ENCODE results near the gene CENPB.

Gene CENPB

DNA sequence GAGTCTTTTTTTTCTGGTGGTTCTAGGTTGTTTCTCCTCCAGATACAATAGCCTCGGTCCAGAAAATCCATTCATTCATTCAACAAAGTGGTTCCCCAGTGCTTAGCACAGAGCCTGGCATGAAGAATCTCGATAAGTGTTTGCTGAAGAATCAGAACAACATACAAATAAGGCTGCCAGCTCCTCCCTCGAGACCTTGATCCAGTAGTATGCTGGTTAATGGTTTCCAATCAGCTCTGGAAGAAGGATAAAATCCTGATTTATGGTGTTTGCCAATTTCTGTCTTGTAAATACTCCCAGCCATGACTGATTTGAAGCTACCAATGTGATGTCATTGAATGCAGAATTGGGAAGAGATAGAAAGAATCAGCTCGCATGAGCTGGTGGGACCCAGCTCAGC is 50.8 kb downstream of the CENPB start:
- Histone ChIP-seq H3K27ac (replicated peaks) (no peak overlapping the region), H3K4me3 (replicated peaks; ENCODE audit: insufficient read depth, low read length) (no peak overlapping the region), H3K27me3 (ENCODE audit: insufficient read depth, poor library complexity, severe bottlenecking) (peaks cover 25% of the 10 kb centered on the region)
- TF ChIP-seq SPI1 (IDR thresholded peaks at IDR 0.05; ENCODE audit: borderline replicate concordance, low read depth) (no peak), GABPA (IDR thresholded peaks at IDR 0.05; ENCODE audit: low read depth) (no peak)
- TF ChIP-seq, protein P1, sequence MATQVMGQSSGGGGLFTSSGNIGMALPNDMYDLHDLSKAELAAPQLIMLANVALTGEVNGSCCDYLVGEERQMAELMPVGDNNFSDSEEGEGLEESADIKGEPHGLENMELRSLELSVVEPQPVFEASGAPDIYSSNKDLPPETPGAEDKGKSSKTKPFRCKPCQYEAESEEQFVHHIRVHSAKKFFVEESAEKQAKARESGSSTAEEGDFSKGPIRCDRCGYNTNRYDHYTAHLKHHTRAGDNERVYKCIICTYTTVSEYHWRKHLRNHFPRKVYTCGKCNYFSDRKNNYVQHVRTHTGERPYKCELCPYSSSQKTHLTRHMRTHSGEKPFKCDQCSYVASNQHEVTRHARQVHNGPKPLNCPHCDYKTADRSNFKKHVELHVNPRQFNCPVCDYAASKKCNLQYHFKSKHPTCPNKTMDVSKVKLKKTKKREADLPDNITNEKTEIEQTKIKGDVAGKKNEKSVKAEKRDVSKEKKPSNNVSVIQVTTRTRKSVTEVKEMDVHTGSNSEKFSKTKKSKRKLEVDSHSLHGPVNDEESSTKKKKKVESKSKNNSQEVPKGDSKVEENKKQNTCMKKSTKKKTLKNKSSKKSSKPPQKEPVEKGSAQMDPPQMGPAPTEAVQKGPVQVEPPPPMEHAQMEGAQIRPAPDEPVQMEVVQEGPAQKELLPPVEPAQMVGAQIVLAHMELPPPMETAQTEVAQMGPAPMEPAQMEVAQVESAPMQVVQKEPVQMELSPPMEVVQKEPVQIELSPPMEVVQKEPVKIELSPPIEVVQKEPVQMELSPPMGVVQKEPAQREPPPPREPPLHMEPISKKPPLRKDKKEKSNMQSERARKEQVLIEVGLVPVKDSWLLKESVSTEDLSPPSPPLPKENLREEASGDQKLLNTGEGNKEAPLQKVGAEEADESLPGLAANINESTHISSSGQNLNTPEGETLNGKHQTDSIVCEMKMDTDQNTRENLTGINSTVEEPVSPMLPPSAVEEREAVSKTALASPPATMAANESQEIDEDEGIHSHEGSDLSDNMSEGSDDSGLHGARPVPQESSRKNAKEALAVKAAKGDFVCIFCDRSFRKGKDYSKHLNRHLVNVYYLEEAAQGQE (IDR thresholded peaks at IDR 0.05; ENCODE audit: insufficient replicate concordance, low read depth), result no peak
- TF ChIP-seq, protein P2, sequence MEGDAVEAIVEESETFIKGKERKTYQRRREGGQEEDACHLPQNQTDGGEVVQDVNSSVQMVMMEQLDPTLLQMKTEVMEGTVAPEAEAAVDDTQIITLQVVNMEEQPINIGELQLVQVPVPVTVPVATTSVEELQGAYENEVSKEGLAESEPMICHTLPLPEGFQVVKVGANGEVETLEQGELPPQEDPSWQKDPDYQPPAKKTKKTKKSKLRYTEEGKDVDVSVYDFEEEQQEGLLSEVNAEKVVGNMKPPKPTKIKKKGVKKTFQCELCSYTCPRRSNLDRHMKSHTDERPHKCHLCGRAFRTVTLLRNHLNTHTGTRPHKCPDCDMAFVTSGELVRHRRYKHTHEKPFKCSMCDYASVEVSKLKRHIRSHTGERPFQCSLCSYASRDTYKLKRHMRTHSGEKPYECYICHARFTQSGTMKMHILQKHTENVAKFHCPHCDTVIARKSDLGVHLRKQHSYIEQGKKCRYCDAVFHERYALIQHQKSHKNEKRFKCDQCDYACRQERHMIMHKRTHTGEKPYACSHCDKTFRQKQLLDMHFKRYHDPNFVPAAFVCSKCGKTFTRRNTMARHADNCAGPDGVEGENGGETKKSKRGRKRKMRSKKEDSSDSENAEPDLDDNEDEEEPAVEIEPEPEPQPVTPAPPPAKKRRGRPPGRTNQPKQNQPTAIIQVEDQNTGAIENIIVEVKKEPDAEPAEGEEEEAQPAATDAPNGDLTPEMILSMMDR (IDR thresholded peaks at IDR 0.05; ENCODE audit: insufficient read depth, low read length), result no peak
- no peak for DNase-seq (ENCODE audit: low read depth in 1 of 2, low spot score in 1 of 2)

DNA sequence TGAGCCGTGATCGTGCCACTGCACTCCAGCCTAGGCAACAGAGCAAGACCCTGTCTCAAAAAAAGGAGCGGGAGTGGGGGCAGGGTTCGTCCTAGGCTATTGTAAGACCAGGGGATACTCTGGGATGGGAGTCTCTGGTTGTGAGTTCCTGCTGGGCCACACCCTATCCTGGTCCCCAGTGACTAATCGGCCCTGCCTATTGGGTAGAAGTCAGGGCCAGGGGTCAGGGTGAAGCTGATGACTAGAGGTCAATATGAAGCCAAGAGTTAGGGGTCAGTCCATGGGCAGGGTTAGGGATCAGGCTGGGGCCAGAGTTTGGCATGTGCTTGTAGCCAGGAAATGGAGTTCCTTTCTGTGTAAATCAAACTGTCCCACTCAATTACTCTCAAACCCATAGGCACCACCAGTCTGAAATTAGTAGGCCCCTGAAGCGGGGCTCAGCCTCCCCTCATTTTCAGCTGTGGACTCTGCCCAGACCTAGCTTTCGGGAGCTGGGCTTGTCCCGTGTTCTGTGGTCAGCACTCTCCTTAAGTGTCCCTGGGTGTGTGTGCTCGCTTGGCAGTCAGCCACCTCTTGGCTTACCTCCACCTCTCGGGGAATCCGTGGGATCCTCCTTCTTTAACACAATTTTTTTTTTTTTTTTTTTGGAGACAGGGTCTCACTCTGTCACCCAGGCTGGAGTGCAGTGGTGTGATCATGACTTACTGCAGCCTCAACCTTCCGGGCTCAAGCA is 52.3 kb downstream of the CENPB start:
- H3K27ac ChIP-seq (replicated peaks), result no peak overlapping the region
- H3K27me3 ChIP-seq (ENCODE audit: insufficient read depth, poor library complexity, severe bottlenecking), result peaks cover 27% of the 10 kb centered on the region
- no peak for DNase-seq (ENCODE audit: low read depth in 1 of 2, low spot score in 1 of 2)
- no peak for TF ChIP-seq GABPA (IDR thresholded peaks at IDR 0.05; ENCODE audit: low read depth)
- no peak for TF ChIP-seq SPI1 (IDR thresholded peaks at IDR 0.05; ENCODE audit: borderline replicate concordance, low read depth)
- TF ChIP-seq, protein P2 (IDR thresholded peaks at IDR 0.05; ENCODE audit: insufficient read depth, low read length), result no peak
- no peak for TF ChIP-seq POLR2AphosphoS5 (IDR thresholded peaks at IDR 0.05; ENCODE audit: low read depth)
- TF ChIP-seq, protein P1 (IDR thresholded peaks at IDR 0.05; ENCODE audit: insufficient replicate concordance, low read depth), result no peak
- no peak overlapping the region for H3K4me3 ChIP-seq (replicated peaks; ENCODE audit: insufficient read depth, low read length)

Data from HL-60 (cell line).